HL-60/S4 treated with phorbol 12-myristate 13-acetate at 8.2 ng/mL for 4 days and 3 days (cell line): ENCODE results near the gene EXOC3L1.

ENCODE experiments used
- in situ Hi-C: fragments of 300-500 bp; cut with MboI; formaldehyde crosslinking; loops from 2 replicates; pipeline ENCODE4 v1.15.0; 2022; ENCODE audit warnings: low sequenced_read_pairs

EXOC3L1 gene

GRCh38 chr16:67183627-67184452, 6.1 kb downstream of the EXOC3L1 start, which contains the start of gene MATCAP1:
TSS of gene MATCAP1 (minus strand) at chr16:67183963. CDS start at chr16:67180610, 3,353 bp downstream.
- in situ Hi-C loops = no loop called here

- in situ Hi-C loops = no loop called here
Measured at GRCh38 chr16:67183284-67183626, 6.7 kb downstream of the EXOC3L1 start.

- in situ Hi-C loops = no loop called here
Measured at GRCh38 chr16:67182288-67182687, 7.6 kb downstream of the EXOC3L1 start.

- in situ Hi-C loops = no loop called here
Measured at GRCh38 chr16:67181346-67181745, 8.6 kb downstream of the EXOC3L1 start.

GRCh38 chr16:67180166-67180565, 9.8 kb downstream of the EXOC3L1 start:
- in situ Hi-C loops = no loop called here

- in situ Hi-C loops = no loop called here
Measured at GRCh38 chr16:67179421-67180080, 10.4 kb downstream of the EXOC3L1 start.

GRCh38 chr16:67177743-67178699, 11.9 kb downstream of the EXOC3L1 start:
- in situ Hi-C loops = no loop called here

- in situ Hi-C loops = no loop called here
Measured at GRCh38 chr16:67176662-67177061, 13.3 kb downstream of the EXOC3L1 start.

GRCh38 chr16:67174706-67175231, 15.2 kb downstream of the EXOC3L1 start:
- in situ Hi-C loops = no loop called here

GRCh38 chr16:67173808-67174705, 15.9 kb downstream of the EXOC3L1 start:
- in situ Hi-C loops = no loop called here

- in situ Hi-C loops = no loop called here
Measured at GRCh38 chr16:67173323-67173722, 16.6 kb downstream of the EXOC3L1 start.

- in situ Hi-C loops = no loop called here
Measured at GRCh38 chr16:67170949-67171649, 18.8 kb downstream of the EXOC3L1 start.

- in situ Hi-C loops = no loop called here
Measured at GRCh38 chr16:67170168-67170948, 19.6 kb downstream of the EXOC3L1 start, which contains the start of gene NOL3. TSS of gene NOL3 (plus strand) at chr16:67170538.

GRCh38 chr16:67169642-67170167, 20.2 kb downstream of the EXOC3L1 start:
- in situ Hi-C loops = no loop called here

- in situ Hi-C loops = no loop called here
Measured at GRCh38 chr16:67169011-67169451, 20.9 kb downstream of the EXOC3L1 start.

GRCh38 chr16:67167588-67167987, 22.3 kb downstream of the EXOC3L1 start:
- in situ Hi-C loops = no loop called here

GRCh38 chr16:67166598-67167168, 23.3 kb downstream of the EXOC3L1 start:
- in situ Hi-C loops = no loop called here

- in situ Hi-C loops = no loop called here
Measured at GRCh38 chr16:67166110-67166547, 23.8 kb downstream of the EXOC3L1 start.
